GM23338 (cell line): ENCODE measurements around the gene TSPAN5. TPM values are rescaled to one million over a fixed set of nuclear protein-coding genes. Genes with fewer than 3 reads are reported as not detected.

ENCODE experiments used
- ATAC-seq: fragments of 200-7000 bp; cut with Tn5 transposase; 3 replicates; pipeline ENCODE4 v1.9.1; 2020
- DNase-seq: peaks from one replicate; pipeline ENCODE4 v3.0.0-alpha.2; 2015; ENCODE audit warnings: low spot score
- H2AFZ ChIP-seq: fragments of 200-600 bp; sonication (generic); 2 replicates; pipeline ENCODE4 v1.8.0; 2016; ENCODE audit warnings: antibody characterized with exemption, mild to moderate bottlenecking, moderate library complexity
- H3F3A ChIP-seq: fragments of 200-600 bp; sonication (generic); replicated peaks from 2 replicates; pipeline ENCODE4 v1.8.0; 2017; ENCODE audit warnings: antibody characterized with exemption, mixed run types, low read depth
- H3K27ac ChIP-seq: fragments of 200-600 bp; sonication (generic); 2 replicates; pipeline ENCODE4 v1.6.1; 2016; ENCODE audit warnings: low read depth
- H3K27me3 ChIP-seq: fragments of 200-600 bp; sonication (generic); 2 replicates; pipeline ENCODE4 v1.8.0; 2016; ENCODE audit warnings: mild to moderate bottlenecking, mixed run types, moderate library complexity; ENCODE audit not compliant: insufficient read depth
- H3K36me3 ChIP-seq: fragments of 200-600 bp; sonication (generic); 2 replicates; pipeline ENCODE4 v1.8.0; 2016; ENCODE audit warnings: mild to moderate bottlenecking; ENCODE audit not compliant: insufficient read depth
- H3K4me1 ChIP-seq: fragments of 200-600 bp; sonication (generic); 2 replicates; pipeline ENCODE4 v1.8.0; 2016; ENCODE audit warnings: mild to moderate bottlenecking, moderate library complexity; ENCODE audit not compliant: insufficient read depth
- H3K4me2 ChIP-seq: fragments of 200-600 bp; sonication (generic); 2 replicates; pipeline ENCODE4 v1.7.1; 2017; ENCODE audit warnings: mixed run types
- H3K4me3 ChIP-seq: fragments of 200-600 bp; sonication (generic); 2 replicates; pipeline ENCODE4 v1.6.1; 2016; ENCODE audit warnings: mixed run types
- H3K79me2 ChIP-seq: fragments of 200-600 bp; sonication (generic); replicated peaks from 2 replicates; pipeline ENCODE4 v1.8.0; 2017; ENCODE audit warnings: mild to moderate bottlenecking; ENCODE audit not compliant: insufficient read depth
- H3K9me2 ChIP-seq: fragments of 200-600 bp; sonication (generic); 2 replicates; pipeline ENCODE4 v1.8.0; 2017; ENCODE audit not compliant: insufficient read depth
- H4K20me1 ChIP-seq: fragments of 200-600 bp; sonication (generic); replicated peaks from 2 replicates; pipeline ENCODE4 v1.8.0; 2017; ENCODE audit warnings: mild to moderate bottlenecking; ENCODE audit not compliant: insufficient read depth
- H3K27ac Mint-ChIP-seq: 2 replicates; pipeline ENCODE4 v1.8.0; 2020; ENCODE audit warnings: inconsistent platforms, mild to moderate bottlenecking, moderate library complexity, mixed read lengths
- H3K27me3 Mint-ChIP-seq: 3 replicates; pipeline ENCODE4 v1.8.0; 2022; ENCODE audit warnings: low read depth, mild to moderate bottlenecking, moderate library complexity, mixed read lengths, inconsistent platforms; ENCODE audit not compliant: insufficient read depth, poor library complexity
- H3K36me3 Mint-ChIP-seq: 3 replicates; pipeline ENCODE4 v1.8.0; 2021; ENCODE audit warnings: low read depth, mild to moderate bottlenecking, inconsistent platforms, moderate library complexity, mixed read lengths
- H3K4me1 Mint-ChIP-seq: 3 replicates; pipeline ENCODE4 v1.8.0; 2020; ENCODE audit warnings: mild to moderate bottlenecking, inconsistent platforms, mixed read lengths
- H3K4me3 Mint-ChIP-seq: 3 replicates; pipeline ENCODE4 v1.8.0; 2021; ENCODE audit warnings: moderate library complexity, mild to moderate bottlenecking, inconsistent platforms, mixed read lengths
- H3K9me3 Mint-ChIP-seq: 3 replicates; pipeline ENCODE4 v1.8.0; 2020; ENCODE audit warnings: moderate library complexity, mild to moderate bottlenecking, inconsistent platforms, mixed read lengths
- CREB1 ChIP-seq: fragments of 250-450 bp; sonication (Bioruptor Pico); IDR thresholded peaks from 2 replicates; pipeline ENCODE4 v1.5.0; 2020; ENCODE audit warnings: low read depth, mild to moderate bottlenecking, moderate library complexity
- ETS1 ChIP-seq: IDR thresholded peaks from 2 replicates; pipeline ENCODE4 v1.6.1; 2016; ENCODE audit warnings: antibody characterized with exemption
- EZH2 ChIP-seq: fragments of 200-600 bp; sonication (generic); IDR thresholded peaks from one replicate; pipeline ENCODE4 v1.8.0; 2017; ENCODE audit warnings: antibody characterized with exemption, mild to moderate bottlenecking, low read depth; ENCODE audit not compliant: unreplicated experiment
- EZH2phosphoT487 ChIP-seq: fragments of 200-600 bp; sonication (generic); IDR thresholded peaks from one replicate; pipeline ENCODE4 v1.8.1; 2018; ENCODE audit warnings: antibody characterized with exemption; ENCODE audit not compliant: unreplicated experiment
- JUNB ChIP-seq: IDR thresholded peaks from one replicate; pipeline ENCODE4 v1.6.1; 2016; ENCODE audit warnings: antibody characterized with exemption; ENCODE audit not compliant: unreplicated experiment
- NANOG ChIP-seq: IDR thresholded peaks from 2 replicates; pipeline ENCODE4 v1.6.1; 2016; ENCODE audit warnings: antibody characterized with exemption, borderline replicate concordance
- POLR2AphosphoS5 ChIP-seq: IDR thresholded peaks from 2 replicates; pipeline ENCODE4 v1.6.1; 2016; ENCODE audit warnings: antibody characterized with exemption, low read depth
- STAT1 ChIP-seq: IDR thresholded peaks from one replicate; pipeline ENCODE4 v1.6.1; 2016; ENCODE audit warnings: antibody characterized with exemption; ENCODE audit not compliant: unreplicated experiment
- ZNF114 ChIP-seq: fragments of 250-450 bp; sonication (Bioruptor Pico); IDR thresholded peaks from 2 replicates; pipeline ENCODE4 v1.5.0; 2020; ENCODE audit warnings: mild to moderate bottlenecking, moderate library complexity
- ZNF331 ChIP-seq: fragments of 250-450 bp; sonication (Bioruptor Pico); IDR thresholded peaks from 2 replicates; pipeline ENCODE4 v1.5.0; 2020; ENCODE audit warnings: low read depth, mild to moderate bottlenecking, moderate library complexity
- polyA plus RNA-seq: library from polyadenylated mRNA; unstranded; fragments of >200 nt; fragmentation: Nextera tagmentation; extraction: Ambion mirVana; gene quantifications from 2 replicates; pipeline ENCODE4 v1.2.1, GENCODE V29; 2016
- total RNA-seq: library from RNA; depleted of rRNA; stranded (reverse); fragments of >200 nt; shearing (Covaris generic); gene quantifications from 2 replicates; pipeline ENCODE4 v1.2.3, GENCODE V29; 2014
- TF ChIP-seq, protein P1 (sequence below), 2 experiments: fragments of 200-600 bp in 1 of 2; sonication (generic) in 1 of 2; conservative IDR thresholded peaks; 2 replicates each; pipeline versions ENCODE4 v1.5.1 to v1.6.1; 2016 to 2017; ENCODE audit warnings: antibody characterized with exemption in 2 of 2, low read depth in 2 of 2, mild to moderate bottlenecking in 2 of 2, moderate library complexity in 1 of 2
- TF ChIP-seq, protein P2 (sequence below): IDR thresholded peaks from one replicate; pipeline ENCODE4 v1.6.1; 2018; ENCODE audit warnings: antibody characterized with exemption; ENCODE audit not compliant: unreplicated experiment
- TF ChIP-seq, protein P3 (sequence below): fragments of 250-450 bp; sonication (Bioruptor Pico); IDR thresholded peaks from 2 replicates; pipeline ENCODE4 v1.5.0; 2020; ENCODE audit warnings: mild to moderate bottlenecking, moderate library complexity

The TSPAN5 gene
- total and polyA plus RNA-seq, 2 experiments from 2014 or later: 18.6 to 21.5 TPM

DNA sequence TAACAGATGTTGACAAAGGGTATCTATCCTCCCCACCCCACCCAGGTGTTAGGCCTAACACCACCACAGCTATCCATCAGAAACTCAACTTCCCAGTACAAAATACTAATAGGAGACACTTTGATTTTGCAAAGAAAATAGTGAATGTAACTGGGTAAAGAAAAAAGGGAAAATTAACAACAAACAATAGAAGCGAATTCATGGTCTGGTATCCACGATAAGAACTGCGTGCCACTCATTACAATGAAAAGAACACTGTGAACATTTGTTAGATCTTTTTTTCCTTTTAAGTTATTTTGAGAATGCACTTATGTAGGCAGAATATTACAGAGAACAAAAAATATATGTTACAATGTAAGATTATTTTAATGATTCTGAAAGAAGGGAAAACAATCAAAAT, 12.0 kb downstream of the TSPAN5 start:
- ATAC-seq (no peak), DNase-seq (no peak)
- TF ChIP-seq ZNF114 (no peak), JUNB (no peak), NANOG (no peak), POLR2AphosphoS5 (no peak), ETS1 (no peak), ZNF331 (CRISPR knock-in tag) (no peak), EZH2phosphoT487 (no peak), CREB1 (CRISPR knock-in tag) (no peak), STAT1 (no peak), EZH2 (no peak)
- TF ChIP-seq, protein P1, sequence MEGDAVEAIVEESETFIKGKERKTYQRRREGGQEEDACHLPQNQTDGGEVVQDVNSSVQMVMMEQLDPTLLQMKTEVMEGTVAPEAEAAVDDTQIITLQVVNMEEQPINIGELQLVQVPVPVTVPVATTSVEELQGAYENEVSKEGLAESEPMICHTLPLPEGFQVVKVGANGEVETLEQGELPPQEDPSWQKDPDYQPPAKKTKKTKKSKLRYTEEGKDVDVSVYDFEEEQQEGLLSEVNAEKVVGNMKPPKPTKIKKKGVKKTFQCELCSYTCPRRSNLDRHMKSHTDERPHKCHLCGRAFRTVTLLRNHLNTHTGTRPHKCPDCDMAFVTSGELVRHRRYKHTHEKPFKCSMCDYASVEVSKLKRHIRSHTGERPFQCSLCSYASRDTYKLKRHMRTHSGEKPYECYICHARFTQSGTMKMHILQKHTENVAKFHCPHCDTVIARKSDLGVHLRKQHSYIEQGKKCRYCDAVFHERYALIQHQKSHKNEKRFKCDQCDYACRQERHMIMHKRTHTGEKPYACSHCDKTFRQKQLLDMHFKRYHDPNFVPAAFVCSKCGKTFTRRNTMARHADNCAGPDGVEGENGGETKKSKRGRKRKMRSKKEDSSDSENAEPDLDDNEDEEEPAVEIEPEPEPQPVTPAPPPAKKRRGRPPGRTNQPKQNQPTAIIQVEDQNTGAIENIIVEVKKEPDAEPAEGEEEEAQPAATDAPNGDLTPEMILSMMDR (conservative IDR thresholded peaks at IDR 0.05; ENCODE audit: low read depth in 2 of 2): no peak
- TF ChIP-seq, protein P2, sequence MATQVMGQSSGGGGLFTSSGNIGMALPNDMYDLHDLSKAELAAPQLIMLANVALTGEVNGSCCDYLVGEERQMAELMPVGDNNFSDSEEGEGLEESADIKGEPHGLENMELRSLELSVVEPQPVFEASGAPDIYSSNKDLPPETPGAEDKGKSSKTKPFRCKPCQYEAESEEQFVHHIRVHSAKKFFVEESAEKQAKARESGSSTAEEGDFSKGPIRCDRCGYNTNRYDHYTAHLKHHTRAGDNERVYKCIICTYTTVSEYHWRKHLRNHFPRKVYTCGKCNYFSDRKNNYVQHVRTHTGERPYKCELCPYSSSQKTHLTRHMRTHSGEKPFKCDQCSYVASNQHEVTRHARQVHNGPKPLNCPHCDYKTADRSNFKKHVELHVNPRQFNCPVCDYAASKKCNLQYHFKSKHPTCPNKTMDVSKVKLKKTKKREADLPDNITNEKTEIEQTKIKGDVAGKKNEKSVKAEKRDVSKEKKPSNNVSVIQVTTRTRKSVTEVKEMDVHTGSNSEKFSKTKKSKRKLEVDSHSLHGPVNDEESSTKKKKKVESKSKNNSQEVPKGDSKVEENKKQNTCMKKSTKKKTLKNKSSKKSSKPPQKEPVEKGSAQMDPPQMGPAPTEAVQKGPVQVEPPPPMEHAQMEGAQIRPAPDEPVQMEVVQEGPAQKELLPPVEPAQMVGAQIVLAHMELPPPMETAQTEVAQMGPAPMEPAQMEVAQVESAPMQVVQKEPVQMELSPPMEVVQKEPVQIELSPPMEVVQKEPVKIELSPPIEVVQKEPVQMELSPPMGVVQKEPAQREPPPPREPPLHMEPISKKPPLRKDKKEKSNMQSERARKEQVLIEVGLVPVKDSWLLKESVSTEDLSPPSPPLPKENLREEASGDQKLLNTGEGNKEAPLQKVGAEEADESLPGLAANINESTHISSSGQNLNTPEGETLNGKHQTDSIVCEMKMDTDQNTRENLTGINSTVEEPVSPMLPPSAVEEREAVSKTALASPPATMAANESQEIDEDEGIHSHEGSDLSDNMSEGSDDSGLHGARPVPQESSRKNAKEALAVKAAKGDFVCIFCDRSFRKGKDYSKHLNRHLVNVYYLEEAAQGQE: no peak
- TF ChIP-seq, protein P3, sequence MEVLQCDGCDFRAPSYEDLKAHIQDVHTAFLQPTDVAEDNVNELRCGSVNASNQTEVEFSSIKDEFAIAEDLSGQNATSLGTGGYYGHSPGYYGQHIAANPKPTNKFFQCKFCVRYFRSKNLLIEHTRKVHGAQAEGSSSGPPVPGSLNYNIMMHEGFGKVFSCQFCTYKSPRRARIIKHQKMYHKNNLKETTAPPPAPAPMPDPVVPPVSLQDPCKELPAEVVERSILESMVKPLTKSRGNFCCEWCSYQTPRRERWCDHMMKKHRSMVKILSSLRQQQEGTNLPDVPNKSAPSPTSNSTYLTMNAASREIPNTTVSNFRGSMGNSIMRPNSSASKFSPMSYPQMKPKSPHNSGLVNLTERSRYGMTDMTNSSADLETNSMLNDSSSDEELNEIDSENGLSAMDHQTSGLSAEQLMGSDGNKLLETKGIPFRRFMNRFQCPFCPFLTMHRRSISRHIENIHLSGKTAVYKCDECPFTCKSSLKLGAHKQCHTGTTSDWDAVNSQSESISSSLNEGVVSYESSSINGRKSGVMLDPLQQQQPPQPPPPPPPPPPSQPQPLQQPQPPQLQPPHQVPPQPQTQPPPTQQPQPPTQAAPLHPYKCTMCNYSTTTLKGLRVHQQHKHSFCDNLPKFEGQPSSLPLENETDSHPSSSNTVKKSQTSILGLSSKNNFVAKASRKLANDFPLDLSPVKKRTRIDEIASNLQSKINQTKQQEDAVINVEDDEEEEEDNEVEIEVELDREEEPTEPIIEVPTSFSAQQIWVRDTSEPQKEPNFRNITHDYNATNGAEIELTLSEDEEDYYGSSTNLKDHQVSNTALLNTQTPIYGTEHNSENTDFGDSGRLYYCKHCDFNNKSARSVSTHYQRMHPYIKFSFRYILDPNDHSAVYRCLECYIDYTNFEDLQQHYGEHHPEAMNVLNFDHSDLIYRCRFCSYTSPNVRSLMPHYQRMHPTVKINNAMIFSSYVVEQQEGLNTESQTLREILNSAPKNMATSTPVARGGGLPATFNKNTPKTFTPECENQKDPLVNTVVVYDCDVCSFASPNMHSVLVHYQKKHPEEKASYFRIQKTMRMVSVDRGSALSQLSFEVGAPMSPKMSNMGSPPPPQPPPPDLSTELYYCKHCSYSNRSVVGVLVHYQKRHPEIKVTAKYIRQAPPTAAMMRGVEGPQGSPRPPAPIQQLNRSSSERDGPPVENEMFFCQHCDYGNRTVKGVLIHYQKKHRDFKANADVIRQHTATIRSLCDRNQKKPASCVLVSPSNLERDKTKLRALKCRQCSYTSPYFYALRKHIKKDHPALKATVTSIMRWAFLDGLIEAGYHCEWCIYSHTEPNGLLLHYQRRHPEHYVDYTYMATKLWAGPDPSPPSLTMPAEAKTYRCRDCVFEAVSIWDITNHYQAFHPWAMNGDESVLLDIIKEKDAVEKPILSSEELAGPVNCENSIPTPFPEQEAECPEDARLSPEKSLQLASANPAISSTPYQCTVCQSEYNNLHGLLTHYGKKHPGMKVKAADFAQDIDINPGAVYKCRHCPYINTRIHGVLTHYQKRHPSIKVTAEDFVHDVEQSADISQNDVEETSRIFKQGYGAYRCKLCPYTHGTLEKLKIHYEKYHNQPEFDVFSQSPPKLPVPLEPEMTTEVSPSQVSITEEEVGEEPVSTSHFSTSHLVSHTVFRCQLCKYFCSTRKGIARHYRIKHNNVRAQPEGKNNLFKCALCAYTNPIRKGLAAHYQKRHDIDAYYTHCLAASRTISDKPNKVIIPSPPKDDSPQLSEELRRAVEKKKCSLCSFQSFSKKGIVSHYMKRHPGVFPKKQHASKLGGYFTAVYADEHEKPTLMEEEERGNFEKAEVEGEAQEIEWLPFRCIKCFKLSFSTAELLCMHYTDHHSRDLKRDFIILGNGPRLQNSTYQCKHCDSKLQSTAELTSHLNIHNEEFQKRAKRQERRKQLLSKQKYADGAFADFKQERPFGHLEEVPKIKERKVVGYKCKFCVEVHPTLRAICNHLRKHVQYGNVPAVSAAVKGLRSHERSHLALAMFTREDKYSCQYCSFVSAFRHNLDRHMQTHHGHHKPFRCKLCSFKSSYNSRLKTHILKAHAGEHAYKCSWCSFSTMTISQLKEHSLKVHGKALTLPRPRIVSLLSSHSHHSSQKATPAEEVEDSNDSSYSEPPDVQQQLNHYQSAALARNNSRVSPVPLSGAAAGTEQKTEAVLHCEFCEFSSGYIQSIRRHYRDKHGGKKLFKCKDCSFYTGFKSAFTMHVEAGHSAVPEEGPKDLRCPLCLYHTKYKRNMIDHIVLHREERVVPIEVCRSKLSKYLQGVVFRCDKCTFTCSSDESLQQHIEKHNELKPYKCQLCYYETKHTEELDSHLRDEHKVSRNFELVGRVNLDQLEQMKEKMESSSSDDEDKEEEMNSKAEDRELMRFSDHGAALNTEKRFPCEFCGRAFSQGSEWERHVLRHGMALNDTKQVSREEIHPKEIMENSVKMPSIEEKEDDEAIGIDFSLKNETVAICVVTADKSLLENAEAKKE (CRISPR knock-in tag): no peak
- no peak overlapping the region for H3K4me2 ChIP-seq
- Mint-ChIP-seq H3K9me3 (peaks cover 12% of the 10 kb centered on the region), H3K4me3 (no peak overlapping the region), H3K4me1 (peaks cover 45% of the 10 kb centered on the region), H3K27ac (no peak overlapping the region), H3K36me3 (peaks cover 19% of the 10 kb centered on the region), H3K27me3 (peaks cover 3% of the 10 kb centered on the region)
- no peaks in the 10 kb centered on the region for H3K27me3 ChIP-seq
- no peak overlapping the region for H3K27ac ChIP-seq
- H3F3A ChIP-seq: no peaks in the 10 kb centered on the region
- H3K4me3 ChIP-seq: no peak overlapping the region
- H3K79me2 ChIP-seq: peaks cover 80% of the 10 kb centered on the region
- H3K36me3 ChIP-seq: no peaks in the 10 kb centered on the region; the same call in 1 of the 2 replicates
- no peak overlapping the region for H2AFZ ChIP-seq
- no peaks in the 10 kb centered on the region for H4K20me1 ChIP-seq
- H3K4me1 ChIP-seq: peaks cover 32% of the 10 kb centered on the region
- H3K9me2 ChIP-seq: no peaks in the 10 kb centered on the region
